Vagina (tissue), 2 donors: ENCODE measurements around the gene PINK1. TPM values are rescaled to one million over a fixed set of nuclear protein-coding genes. Genes with fewer than 3 reads are reported as not detected.

ENCODE experiments used
- DNase-seq, 2 donors: peaks; one replicate each; pipeline ENCODE4 v3.0.0-alpha.2; 2017; ENCODE audit errors: extremely low spot score in 2 of 2
- H3K27ac ChIP-seq: fragments of 200-600 bp; sonication (generic); one replicate; pipeline ENCODE4 v1.5.1; 2019
- H3K27me3 ChIP-seq: fragments of 200-600 bp; sonication (generic); one replicate; pipeline ENCODE4 v1.5.1; 2019
- H3K36me3 ChIP-seq, 2 donors: fragments of 200-600 bp; sonication (generic); one replicate each; pipeline ENCODE4 v1.5.1; 2017 to 2019
- H3K4me1 ChIP-seq: fragments of 200-600 bp; sonication (generic); one replicate; pipeline ENCODE4 v1.5.1; 2019
- H3K4me3 ChIP-seq, 2 donors: fragments of 200-600 bp; sonication (generic); 1 replicate in 1 of 2; 2 replicates in 1 of 2; pipeline ENCODE4 v1.5.1; 2016 to 2019
- H3K9me3 ChIP-seq: fragments of 200-600 bp; sonication (generic); one replicate; pipeline ENCODE4 v1.5.1; 2019
- CTCF ChIP-seq, 3 experiments: fragments of 450-650 bp in 2 of 3; fragments of 200-600 bp in 1 of 3; sonication (generic) in 1 of 3; IDR thresholded peaks; one replicate each; pipeline ENCODE4 v1.5.1; 2017 to 2019; ENCODE audit warnings: antibody characterized with exemption in 3 of 3, mild to moderate bottlenecking in 2 of 3, moderate library complexity in 2 of 3
- POLR2A ChIP-seq, 2 donors: fragments of 450-650 bp; IDR thresholded peaks; one replicate each; pipeline ENCODE4 v1.6.1; 2017; ENCODE audit warnings: antibody characterized with exemption in 2 of 2, mild to moderate bottlenecking in 2 of 2, moderate library complexity in 2 of 2
- POLR2AphosphoS5 ChIP-seq, 2 donors: sonication (generic); formaldehyde crosslinking; IDR thresholded peaks; one replicate each; pipeline ENCODE4 v1.9.0; 2017; ENCODE audit warnings: antibody characterized with exemption in 2 of 2, mild to moderate bottlenecking in 2 of 2, low read depth in 1 of 2; ENCODE audit not compliant: insufficient read depth in 1 of 2
- intact Hi-C: fragments of 100-400 bp; cut with DNase I; formaldehyde crosslinking; loops from one replicate; pipeline ENCODE4 v1.15.1; 2023
- total RNA-seq: library from RNA; depleted of rRNA; stranded (reverse); fragments of >200 nt; gene quantifications from one replicate; pipeline ENCODE4 v1.2.3, GENCODE V29; 2016

The PINK1 gene
- total RNA-seq, 1 donor from 2014 or later, result 113 TPM

DNA sequence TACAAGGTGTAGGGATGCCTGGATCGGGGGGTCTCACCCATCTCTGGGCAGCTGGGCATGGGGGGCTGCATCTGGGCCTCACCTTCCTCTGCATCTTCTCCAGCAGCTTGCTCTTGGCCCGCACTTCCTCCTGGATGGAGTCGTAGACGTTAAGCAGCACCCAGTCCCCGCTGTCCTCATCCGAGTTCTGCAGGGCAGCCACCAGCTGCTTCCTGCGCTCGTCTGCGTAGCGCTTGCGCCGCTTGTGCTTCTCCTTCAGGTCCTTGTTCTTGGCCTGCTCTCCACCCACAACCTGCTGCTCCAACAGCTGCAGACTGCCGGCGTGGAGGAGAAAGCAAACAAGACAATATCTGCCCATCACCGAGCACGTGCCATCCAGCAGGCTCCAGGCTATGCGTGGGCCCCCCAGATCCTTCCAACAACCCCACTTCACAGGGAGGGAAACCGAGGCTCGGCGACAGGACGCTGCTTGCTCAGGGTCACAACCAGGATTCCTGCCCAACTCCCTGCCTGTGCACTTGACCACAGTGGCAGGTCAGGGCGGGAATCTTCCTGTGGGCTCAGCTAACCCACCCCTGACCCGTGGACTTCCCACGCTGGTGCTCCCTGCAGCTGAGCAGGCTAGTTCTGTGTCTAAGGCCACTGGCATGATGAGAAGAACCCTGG lies 49.4 kb downstream of the PINK1 start:
- Histone ChIP-seq H3K9me3 (no peaks in the 10 kb centered on the region), H3K4me1 (no peaks in the 10 kb centered on the region), H3K36me3 (no peaks in the 10 kb centered on the region), H3K27me3 (no peaks in the 10 kb centered on the region), H3K4me3 (no peak overlapping the region), H3K27ac (no peak overlapping the region)
- intact Hi-C loops, result no loop called here
- TF ChIP-seq CTCF (IDR thresholded peaks at IDR 0.05) (no peak), POLR2AphosphoS5 (IDR thresholded peaks at IDR 0.05; ENCODE audit: insufficient read depth in 1 of 2, low read depth in 1 of 2) (no peak), POLR2A (IDR thresholded peaks at IDR 0.05) (no peak)
- DNase-seq, result no peak

DNA sequence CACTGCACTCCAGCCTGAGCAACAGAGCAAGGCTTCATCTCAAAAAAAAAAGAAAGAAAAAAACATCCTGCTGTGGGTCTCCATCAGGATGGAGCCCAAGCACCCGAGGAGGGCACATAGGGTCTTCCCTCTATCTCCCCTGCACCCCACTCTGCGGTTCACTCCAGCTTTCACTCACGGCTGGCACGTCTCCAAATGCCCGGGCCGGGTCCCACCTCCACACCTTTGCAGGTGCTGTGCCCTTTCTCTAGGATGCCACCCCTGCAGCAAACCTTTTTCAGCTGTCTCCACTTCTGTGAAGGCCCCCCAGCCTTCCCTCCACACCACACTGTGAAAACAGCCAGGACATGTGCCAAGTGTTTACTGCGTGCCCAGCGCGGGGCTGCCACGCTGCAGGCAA lies 50.4 kb downstream of the PINK1 start:
- H3K36me3 ChIP-seq, result no peaks in the 10 kb centered on the region
- no peaks in the 10 kb centered on the region for H3K27me3 ChIP-seq
- no peak for DNase-seq
- H3K4me1 ChIP-seq, result no peaks in the 10 kb centered on the region
- intact Hi-C loops, result no loop called here
- TF ChIP-seq POLR2A (IDR thresholded peaks at IDR 0.05) (no peak), CTCF (IDR thresholded peaks at IDR 0.05) (no peak), POLR2AphosphoS5 (IDR thresholded peaks at IDR 0.05; ENCODE audit: insufficient read depth in 1 of 2, low read depth in 1 of 2) (no peak)
- H3K27ac ChIP-seq, result no peak overlapping the region
- no peak overlapping the region for H3K4me3 ChIP-seq
- H3K9me3 ChIP-seq, result no peaks in the 10 kb centered on the region

- DNase-seq, result no peak
- intact Hi-C loops, result no loop called here
- no peaks in the 10 kb centered on the region for H3K9me3 ChIP-seq
- TF ChIP-seq POLR2AphosphoS5 (IDR thresholded peaks at IDR 0.05; ENCODE audit: insufficient read depth in 1 of 2, low read depth in 1 of 2), result no peak
- no peak for TF ChIP-seq POLR2A (IDR thresholded peaks at IDR 0.05)
- TF ChIP-seq CTCF (IDR thresholded peaks at IDR 0.05), result no peak
- no peaks in the 10 kb centered on the region for H3K36me3 ChIP-seq
- H3K27me3 ChIP-seq, result no peaks in the 10 kb centered on the region
- no peaks in the 10 kb centered on the region for H3K4me1 ChIP-seq
- H3K4me3 ChIP-seq, result peak overlapping the region; percentile 8 to 25
- H3K27ac ChIP-seq, result peak overlapping the region; percentile 35
Observed at GRCh38 chr1:20684050-20684620, 50.9 kb downstream of the PINK1 start.

DNA sequence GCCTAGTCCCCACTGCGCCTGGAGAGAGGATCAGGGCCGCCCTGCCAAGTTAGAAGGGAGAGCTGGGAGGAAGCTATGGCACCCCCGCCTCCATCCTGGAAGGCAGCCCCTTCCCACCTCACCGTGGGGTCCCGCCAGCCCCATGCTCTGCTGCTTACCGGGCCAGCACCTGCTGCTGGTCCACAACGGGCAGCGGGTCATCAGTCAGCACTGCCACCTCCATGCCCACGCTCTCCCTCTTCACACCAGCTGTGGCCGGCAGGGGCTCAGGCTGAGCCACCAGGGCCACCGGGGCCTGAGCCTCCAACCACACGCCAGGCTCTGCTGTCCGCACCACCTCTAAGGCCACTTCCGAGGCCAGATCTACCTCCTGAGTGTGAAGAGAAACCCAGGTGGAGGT lies 51.4 kb downstream of the PINK1 start:
- no peaks in the 10 kb centered on the region for H3K36me3 ChIP-seq
- no peaks in the 10 kb centered on the region for H3K9me3 ChIP-seq
- no peaks in the 10 kb centered on the region for H3K27me3 ChIP-seq
- peak overlapping the region; percentile 35 for H3K27ac ChIP-seq
- DNase-seq, result no peak
- intact Hi-C loops, result no loop called here
- peak overlapping the region; percentile 8 to 25 for H3K4me3 ChIP-seq
- TF ChIP-seq POLR2AphosphoS5 (IDR thresholded peaks at IDR 0.05; ENCODE audit: insufficient read depth in 1 of 2, low read depth in 1 of 2), result no peak
- TF ChIP-seq POLR2A (IDR thresholded peaks at IDR 0.05), result no peak
- no peak for TF ChIP-seq CTCF (IDR thresholded peaks at IDR 0.05)
- no peaks in the 10 kb centered on the region for H3K4me1 ChIP-seq

DNA sequence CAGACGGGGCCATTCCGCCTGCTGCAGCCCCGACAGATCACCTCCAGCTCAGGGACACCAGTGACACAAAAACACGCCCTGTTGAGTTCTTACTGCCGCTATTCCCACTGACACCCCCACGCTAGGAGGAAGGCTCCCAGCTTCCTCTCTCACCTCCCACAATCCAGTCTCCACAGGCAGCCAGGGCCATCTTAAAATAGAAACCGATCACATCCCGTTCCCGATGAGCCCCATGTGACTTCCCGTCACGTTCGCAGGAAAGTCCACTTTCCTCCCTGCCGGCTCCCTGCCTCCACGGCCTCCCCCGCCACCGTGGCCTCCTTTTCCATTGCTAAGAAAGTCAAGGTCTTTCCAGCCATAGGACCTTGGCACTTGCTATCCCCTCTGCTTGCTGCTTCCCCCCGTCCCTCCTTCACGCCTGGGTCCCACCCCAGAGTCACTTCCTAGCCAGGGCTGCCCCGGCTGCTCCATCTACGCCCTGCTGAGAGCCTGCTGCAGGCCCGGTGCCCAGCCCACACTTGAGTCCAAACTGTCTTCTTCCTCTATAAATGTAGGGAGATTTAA lies 51.9 kb downstream of the PINK1 start:
- Histone ChIP-seq H3K4me1 (no peaks in the 10 kb centered on the region), H3K27me3 (no peaks in the 10 kb centered on the region), H3K9me3 (no peaks in the 10 kb centered on the region), H3K27ac (peak overlapping the region; percentile 35), H3K36me3 (no peaks in the 10 kb centered on the region), H3K4me3 (peak overlapping the region; percentile 8 to 25)
- TF ChIP-seq POLR2AphosphoS5 (IDR thresholded peaks at IDR 0.05; ENCODE audit: insufficient read depth in 1 of 2, low read depth in 1 of 2) (peak; percentile 51 to 52), POLR2A (IDR thresholded peaks at IDR 0.05) (no peak), CTCF (IDR thresholded peaks at IDR 0.05) (no peak)
- intact Hi-C loops, result no loop called here
- no peak for DNase-seq
